Karpas-422 (cell line): Measurements from ENCODE around the gene CC2D1A. TPM values are rescaled to one million over a fixed set of nuclear protein-coding genes. Genes with fewer than 3 reads are reported as not detected.
A peak's percentile ranks its signal among the peaks of the same experiment; 100 is the strongest.

Experiments used
- DNase-seq: peaks from one replicate; pipeline ENCODE4 v3.0.0-alpha.2; 2015
- H2AFZ ChIP-seq: fragments of 200-600 bp; sonication (generic); 2 replicates; pipeline ENCODE4 v1.6.1; 2014; ENCODE audit warnings: antibody characterized with exemption, low read length, mixed read lengths
- H3K27ac ChIP-seq: fragments of 200-600 bp; sonication (generic); 2 replicates; pipeline ENCODE4 v1.5.1; 2014; ENCODE audit warnings: mild to moderate bottlenecking, low read length, moderate library complexity
- H3K27me3 ChIP-seq: fragments of 200-600 bp; sonication (generic); 2 replicates; pipeline ENCODE4 v1.6.1; 2014; ENCODE audit warnings: low read length, mixed read lengths
- H3K36me3 ChIP-seq: fragments of 200-600 bp; sonication (generic); 2 replicates; pipeline ENCODE4 v1.6.1; 2014; ENCODE audit warnings: low read length, mixed read lengths; ENCODE audit not compliant: insufficient read depth
- H3K4me1 ChIP-seq: fragments of 200-600 bp; sonication (generic); 2 replicates; pipeline ENCODE4 v1.6.1; 2014; ENCODE audit warnings: mild to moderate bottlenecking, low read length, mixed read lengths
- H3K4me2 ChIP-seq: fragments of 200-600 bp; sonication (generic); 2 replicates; pipeline ENCODE4 v1.6.1; 2014; ENCODE audit warnings: low read length, low read depth, mild to moderate bottlenecking; ENCODE audit not compliant: poor library complexity, severe bottlenecking
- H3K4me3 ChIP-seq: fragments of 200-600 bp; sonication (generic); 2 replicates; pipeline ENCODE4 v1.5.1; 2014; ENCODE audit warnings: mild to moderate bottlenecking, antibody characterized with exemption, low read length, mixed read lengths
- H3K79me2 ChIP-seq: fragments of 200-600 bp; sonication (generic); 2 replicates; pipeline ENCODE4 v1.6.1; 2014; ENCODE audit warnings: mild to moderate bottlenecking, low read length, mixed read lengths
- H3K9ac ChIP-seq: fragments of 200-600 bp; sonication (generic); 2 replicates; pipeline ENCODE4 v1.6.0; 2014; ENCODE audit warnings: low read length
- H3K9me2 ChIP-seq: fragments of 200-600 bp; sonication (generic), shearing (Covaris generic); replicated peaks from 2 replicates; pipeline ENCODE4 v1.6.0; 2014; ENCODE audit warnings: mild to moderate bottlenecking, low read length, moderate library complexity; ENCODE audit not compliant: insufficient read depth
- H3K9me3 ChIP-seq: fragments of 300-700, 200-600 bp; sonication (generic); 2 replicates; pipeline ENCODE4 v1.6.1; 2014; ENCODE audit warnings: low read length, mixed read lengths
- H4K20me1 ChIP-seq: fragments of 200-600 bp; sonication (generic); 2 replicates; pipeline ENCODE4 v1.6.1; 2014; ENCODE audit warnings: mild to moderate bottlenecking, antibody characterized with exemption, low read length, low read depth; ENCODE audit not compliant: insufficient read depth
- total RNA-seq: library from RNA; depleted of rRNA; stranded (reverse); fragments of >200 nt; shearing (Covaris generic); gene quantifications from 2 replicates; pipeline ENCODE4 v1.2.3, GENCODE V29; 2014; ENCODE audit warnings: low replicate concordance

CC2D1A gene
- total RNA-seq, 1 experiment from 2014 or later = 9.9 TPM

- no peak within 1 kb of the TSS for H3K4me2 ChIP-seq
- H3K36me3 ChIP-seq = no peaks in the 10 kb centered on the region
- no peak within 1 kb of the TSS for H3K27ac ChIP-seq
- no peak within 1 kb of the TSS for H3K4me3 ChIP-seq
- no peaks in the 10 kb centered on the region for H3K27me3 ChIP-seq
- H3K9me3 ChIP-seq = no peaks in the 10 kb centered on the region
- H2AFZ ChIP-seq = no peak within 1 kb of the TSS
- H3K4me1 ChIP-seq = no peaks in the 10 kb centered on the region
- H3K79me2 ChIP-seq = no peaks in the 10 kb centered on the region
- H3K9ac ChIP-seq = no peak within 1 kb of the TSS
- no peaks in the 10 kb centered on the region for H3K9me2 ChIP-seq
- no peaks in the 10 kb centered on the region for H4K20me1 ChIP-seq
- no peak for DNase-seq
Observed at GRCh38 chr19:13938301-13939064, 32.5 kb downstream of the CC2D1A start, which contains the start of gene PODNL1. Gene PODNL1 (minus strand): TSS chr19:13938417. CDS start chr19:13938181, 236 bp downstream.

DNA sequence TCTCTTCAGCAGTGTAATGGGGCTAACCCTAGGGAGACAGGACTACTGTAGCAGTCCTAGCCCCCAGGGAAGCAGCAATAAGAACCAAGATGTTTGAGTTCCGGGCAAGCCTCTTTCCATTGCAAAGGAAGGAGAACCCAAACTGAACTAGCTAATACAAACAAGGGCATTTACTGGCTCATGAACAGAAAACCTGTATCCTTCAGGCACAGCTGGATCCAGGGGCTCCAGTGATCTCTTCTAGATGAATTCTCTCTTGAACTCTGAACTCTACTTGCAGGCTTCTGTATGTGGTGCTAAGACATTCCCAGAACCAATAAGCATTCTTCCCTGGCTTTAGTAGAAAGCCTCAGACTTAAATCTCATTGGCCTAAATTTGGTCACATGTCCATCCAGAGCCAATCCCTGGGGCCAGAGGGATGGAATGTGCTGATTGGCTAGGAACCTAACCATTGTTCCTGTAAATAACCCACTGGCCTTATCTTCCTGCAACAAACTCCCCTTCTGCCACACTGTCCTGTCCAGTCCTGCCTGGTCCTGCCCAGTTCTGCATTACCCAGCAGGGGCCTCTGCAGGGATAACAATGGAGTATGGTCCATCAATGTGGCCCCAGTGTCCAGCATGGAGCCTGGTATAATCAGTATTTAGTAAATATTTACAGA lies 36.2 kb downstream of the CC2D1A start:
- H3K27ac ChIP-seq = no peak overlapping the region
- no peaks in the 10 kb centered on the region for H4K20me1 ChIP-seq
- H3K79me2 ChIP-seq = no peaks in the 10 kb centered on the region
- no peak overlapping the region for H3K4me2 ChIP-seq
- no peaks in the 10 kb centered on the region for H3K27me3 ChIP-seq
- H2AFZ ChIP-seq = no peak overlapping the region
- no peak overlapping the region for H3K9ac ChIP-seq
- H3K4me3 ChIP-seq = no peak overlapping the region
- H3K9me3 ChIP-seq = no peaks in the 10 kb centered on the region
- no peaks in the 10 kb centered on the region for H3K4me1 ChIP-seq
- DNase-seq = peak; percentile 68
- no peaks in the 10 kb centered on the region for H3K9me2 ChIP-seq
- no peaks in the 10 kb centered on the region for H3K36me3 ChIP-seq

- Histone ChIP-seq H3K79me2 (no peaks in the 10 kb centered on the region), H3K4me1 (peaks cover 1% of the 10 kb centered on the region), H3K36me3 (no peaks in the 10 kb centered on the region), H3K9me2 (no peaks in the 10 kb centered on the region), H2AFZ (no peak overlapping the region), H3K9me3 (no peaks in the 10 kb centered on the region), H3K27ac (no peak overlapping the region), H3K27me3 (no peaks in the 10 kb centered on the region), H3K9ac (no peak overlapping the region), H4K20me1 (no peaks in the 10 kb centered on the region), H3K4me3 (no peak overlapping the region), H3K4me2 (no peak overlapping the region)
- DNase-seq = no peak
Observed at GRCh38 chr19:13946414-13946813, 40.4 kb downstream of the CC2D1A start.

- no peaks in the 10 kb centered on the region for H3K9me3 ChIP-seq
- H2AFZ ChIP-seq = no peak overlapping the region
- H3K4me3 ChIP-seq = no peak overlapping the region
- H4K20me1 ChIP-seq = peaks cover 6% of the 10 kb centered on the region
- H3K9me2 ChIP-seq = no peaks in the 10 kb centered on the region
- no peaks in the 10 kb centered on the region for H3K27me3 ChIP-seq
- no peak for DNase-seq
- H3K4me1 ChIP-seq = peaks cover 16% of the 10 kb centered on the region
- peaks cover 21% of the 10 kb centered on the region for H3K79me2 ChIP-seq
- no peak overlapping the region for H3K27ac ChIP-seq
- no peak overlapping the region for H3K9ac ChIP-seq
- H3K36me3 ChIP-seq = 0 out of 2 replicates have a peak, but pooled peaks cover under 1% of the 10 kb centered on the region
- no peak overlapping the region for H3K4me2 ChIP-seq
Observed at GRCh38 chr19:13951043-13951442, 45.0 kb downstream of the CC2D1A start.

GRCh38 chr19:13951799-13952153 lies 45.8 kb downstream of the CC2D1A start:
- H3K9me2 ChIP-seq = no peaks in the 10 kb centered on the region
- DNase-seq = no peak
- H3K36me3 ChIP-seq = peaks cover 7% of the 10 kb centered on the region; the same call in 1 of the 2 replicates
- H3K9me3 ChIP-seq = no peaks in the 10 kb centered on the region
- H2AFZ ChIP-seq = peak overlapping the region; percentile 93
- peak overlapping the region; percentile 65 for H3K9ac ChIP-seq
- peaks cover 16% of the 10 kb centered on the region for H3K4me1 ChIP-seq
- H3K4me2 ChIP-seq = peak overlapping the region; percentile 89
- peaks cover 6% of the 10 kb centered on the region for H4K20me1 ChIP-seq
- peak overlapping the region; percentile 74 for H3K4me3 ChIP-seq
- no peak overlapping the region for H3K27ac ChIP-seq
- H3K79me2 ChIP-seq = peaks cover 21% of the 10 kb centered on the region
- no peaks in the 10 kb centered on the region for H3K27me3 ChIP-seq

DNA sequence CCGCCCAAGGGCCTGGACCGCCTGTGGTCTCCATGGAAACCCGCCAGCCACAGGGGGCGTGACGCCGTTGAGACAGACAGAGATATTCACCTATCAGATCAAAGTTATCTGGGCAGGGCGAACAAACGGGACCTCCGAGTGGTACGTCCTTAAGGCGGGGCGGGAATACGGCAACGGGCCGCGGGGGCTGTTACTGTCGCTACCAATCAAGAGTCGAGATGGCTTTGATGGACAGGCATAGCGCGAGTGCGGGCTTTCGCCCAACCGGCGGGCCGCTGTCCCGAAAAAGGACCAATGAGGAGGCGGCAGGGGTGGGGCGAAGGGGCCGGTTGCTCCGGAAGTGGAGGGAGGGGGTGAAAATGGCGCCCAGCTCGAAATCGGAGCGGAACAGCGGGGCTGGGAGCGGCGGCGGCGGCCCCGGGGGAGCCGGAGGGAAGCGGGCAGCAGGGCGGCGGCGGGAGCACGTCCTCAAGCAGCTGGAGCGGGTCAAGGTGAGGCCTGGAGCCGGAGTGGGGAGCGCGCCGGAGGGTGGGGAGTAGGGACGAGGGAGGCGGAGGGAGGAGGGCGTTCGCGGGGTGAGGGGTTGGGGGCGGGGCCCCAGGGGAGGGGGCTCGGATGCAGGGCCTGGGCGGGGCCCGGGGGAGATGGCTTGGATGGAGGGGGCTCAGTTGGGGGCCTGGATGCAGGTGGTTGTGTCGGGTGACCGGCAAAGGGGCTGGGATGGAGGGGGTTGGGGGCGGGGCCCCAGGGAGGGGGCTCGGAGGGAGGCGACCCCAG lies 46.3 kb downstream of the CC2D1A start, which contains the start of gene DCAF15:
DCAF15 (plus strand) TSS at position 356 of the 777 bp plus-strand sequence; CDS start at position 360, 4 bp downstream.
- peak; percentile 100 for DNase-seq
- H3K4me1 ChIP-seq = peaks cover 16% of the 10 kb centered on the region
- peaks cover 6% of the 10 kb centered on the region for H4K20me1 ChIP-seq
- peak within 1 kb of the TSS; percentile 100 for H3K4me3 ChIP-seq
- H3K36me3 ChIP-seq = peaks cover 10% of the 10 kb centered on the region; the same call in 1 of the 2 replicates
- H3K9me2 ChIP-seq = no peaks in the 10 kb centered on the region
- H3K9me3 ChIP-seq = no peaks in the 10 kb centered on the region
- H3K79me2 ChIP-seq = peaks cover 21% of the 10 kb centered on the region
- H3K9ac ChIP-seq = peak within 1 kb of the TSS; percentile 99
- peak within 1 kb of the TSS; percentile 55 for H3K27ac ChIP-seq
- H3K4me2 ChIP-seq = peak within 1 kb of the TSS; percentile 99
- no peaks in the 10 kb centered on the region for H3K27me3 ChIP-seq
- peak within 1 kb of the TSS; percentile 93 for H2AFZ ChIP-seq

DNA sequence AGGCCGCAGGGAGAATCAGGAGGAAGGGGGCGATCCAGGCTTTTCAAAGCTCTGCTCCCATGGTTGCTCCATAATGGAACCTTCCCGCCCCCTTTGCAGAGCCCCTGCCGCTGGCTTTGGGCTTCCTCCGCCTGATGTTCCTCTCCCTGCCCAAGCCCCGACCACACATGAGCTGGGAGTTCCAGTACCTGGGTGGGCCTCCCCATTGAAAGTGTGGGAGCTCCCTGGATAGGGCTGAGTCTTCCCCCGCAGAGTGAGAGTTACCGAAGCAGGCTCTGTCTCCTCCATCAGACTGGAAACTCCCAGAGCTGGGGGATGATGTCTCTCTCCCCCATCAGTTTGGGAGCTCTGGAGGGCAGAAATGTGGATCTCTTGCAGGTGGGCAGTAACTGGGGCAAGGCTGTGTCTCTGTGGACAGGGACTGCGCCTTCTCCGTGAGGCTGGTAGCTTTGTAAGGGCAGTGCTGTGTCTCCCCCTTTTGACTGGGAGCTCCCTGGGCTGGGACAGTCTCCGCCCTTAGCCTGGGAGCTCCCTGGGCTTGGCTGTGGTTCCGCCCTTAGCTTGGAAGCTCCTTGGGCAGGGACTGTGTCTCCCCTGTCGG lies 47.0 kb downstream of the CC2D1A start:
- peak; percentile 53 for DNase-seq
- Histone ChIP-seq H4K20me1 (peaks cover 6% of the 10 kb centered on the region), H3K36me3 (peaks cover 13% of the 10 kb centered on the region; the same call in 1 of the 2 replicates), H3K4me2 (peak overlapping the region; percentile 99), H3K9ac (peak overlapping the region; percentile 99), H3K27me3 (no peaks in the 10 kb centered on the region), H3K4me1 (peaks cover 16% of the 10 kb centered on the region), H3K79me2 (peaks cover 21% of the 10 kb centered on the region), H3K9me2 (no peaks in the 10 kb centered on the region), H3K4me3 (peak overlapping the region; percentile 100), H3K27ac (peak overlapping the region; percentile 55), H2AFZ (no peak overlapping the region), H3K9me3 (no peaks in the 10 kb centered on the region)
